ENCODE data around the gene CDC42EP2. TPM values are rescaled to one million over a fixed set of nuclear protein-coding genes. Genes with fewer than 3 reads are reported as not detected.

Gene CDC42EP2
- total and polyA plus RNA-seq, 2 of the 13 experiments (the other 11 are each of a cell fraction or from before 2014, with no cell fraction given): 2.3 to 7.1 TPM

GRCh38 chr11:65355776-65356393 is 41.2 kb downstream of the CDC42EP2 start:
- 95% methylated on average over 29 of the region's 35 CpGs for WGBS (ENCODE audit: low lambda C conversion rate)
- H4K20me1 ChIP-seq (ENCODE audit: insufficient read depth, low read length): no peaks in the 10 kb centered on the region
- peaks cover 9 to 14% of the 10 kb centered on the region in 2 experiments; a peak in 3 of 5 replicates for H3K36me3 ChIP-seq (replicated peaks in 1 of 2; ENCODE audit: control insufficient read depth in 1 of 2, insufficient read depth in 2 of 2, low read length in 2 of 2)
- FAIRE-seq: no peak
- ATAC-seq: no peak
- H3K79me2 ChIP-seq (ENCODE audit: insufficient read depth, low read length): no peaks in the 10 kb centered on the region
- H2AFZ ChIP-seq (ENCODE audit: low read length): no peak overlapping the region
- TF ChIP-seq AGO1 (IDR thresholded peaks at IDR 0.05; ENCODE audit: low read depth, low read length, poor library complexity, severe bottlenecking) (peak; percentile 14), ZSCAN31 (CRISPR knock-in tag; IDR thresholded peaks at IDR 0.05; ENCODE audit: low read depth) (no peak), NPAS2 (CRISPR knock-in tag; IDR thresholded peaks at IDR 0.05; ENCODE audit: borderline replicate concordance) (0 out of 2 replicates have a peak, but pooled peaks have one; percentile 28), ZBTB38 (CRISPR knock-in tag; IDR thresholded peaks at IDR 0.05) (0 out of 2 replicates have a peak, but pooled peaks have one; percentile 19), HOXA3 (CRISPR knock-in tag; IDR thresholded peaks at IDR 0.05) (0 out of 2 replicates have a peak, but pooled peaks have one; percentile 23)
- DNase-seq (ENCODE audit: low spot score): no peak
- ChIA-PET POLR2A (interaction anchor here (0.9 to 6.3 kb wide), 6 partner anchors 15 to 220 kb away, joined by 3 to 87 read pairs (median 28); partner anchors contain the start of genes DPF2, EHBP1L1 and MALAT1), CTCF (ENCODE audit: low intra/inter-chr PET ratio, low total read pairs) (no interaction called here)
- no peak overlapping the region for H3K27ac ChIP-seq (ENCODE audit: extremely low read length, insufficient read depth, low read length)
- no TSS peak for BruUV-seq (replicated peaks)
- intact Hi-C loops (cut with micrococcal nuclease; ENCODE audit: unreplicated experiment): no loop called here
- peak overlapping the region; percentile 83 for H3K4me2 ChIP-seq (ENCODE audit: low read depth, low read length)
- peaks cover 50% of the 10 kb centered on the region for H3K4me1 ChIP-seq (ENCODE audit: insufficient read depth, low read length)
- peak overlapping the region in 1 of 3 experiments; percentile 82; a peak in 1 of 6 replicates for H3K4me3 ChIP-seq (replicated peaks in 1 of 3; ENCODE audit: insufficient read depth in 1 of 3, low read depth in 2 of 3, low read length in 3 of 3)
- H3K27me3 ChIP-seq (ENCODE audit: control insufficient read depth in 1 of 2, insufficient read depth in 2 of 2, low read length in 2 of 2): no peaks in the 10 kb centered on the region
- no peaks in the 10 kb centered on the region for H3K9me3 ChIP-seq (ENCODE audit: low read length)
- in situ Hi-C loops (cut with HindIII; ENCODE audit: extremely low pct_ligation_motif_present, low pct_unique_long_range_greater_than_20kb): no loop called here
- no peak overlapping the region for H3K9ac ChIP-seq (ENCODE audit: insufficient read depth, low read depth, low read length)

DNA sequence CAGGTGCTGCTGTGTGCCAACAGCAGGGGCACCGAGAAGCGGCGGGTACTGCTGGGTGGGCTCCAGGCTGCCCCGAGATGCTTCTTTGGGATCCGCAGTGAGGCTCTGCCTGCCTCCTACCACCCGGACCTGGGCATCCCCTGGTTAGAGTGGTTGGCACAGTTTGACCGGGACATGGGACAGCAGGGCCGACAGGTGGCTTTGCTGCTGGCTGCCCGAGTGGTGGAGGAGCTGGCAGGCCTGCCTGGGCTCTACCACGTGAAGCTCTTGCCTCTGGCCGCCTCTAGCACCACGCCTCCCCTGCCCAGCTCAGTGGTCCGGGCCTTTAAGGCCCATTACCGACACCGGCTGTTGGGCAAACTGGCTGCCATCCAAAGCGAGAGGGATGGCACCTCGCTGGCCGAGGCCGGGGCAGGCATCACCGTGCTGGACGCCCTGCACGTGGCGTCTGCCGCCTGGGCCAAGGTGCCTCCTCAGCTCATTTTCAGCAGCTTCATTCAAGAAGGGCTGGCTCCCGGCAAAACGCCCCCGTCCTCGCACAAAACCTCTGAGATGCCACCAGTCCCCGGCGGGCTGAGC is 41.8 kb downstream of the CDC42EP2 start:
- ATAC-seq: no peak
- WGBS (ENCODE audit: low lambda C conversion rate): 97% methylated on average over 15 of the region's 30 CpGs
- Histone ChIP-seq H4K20me1 (ENCODE audit: insufficient read depth, low read length) (no peaks in the 10 kb centered on the region), H3K9me3 (ENCODE audit: low read length) (no peaks in the 10 kb centered on the region), H3K27me3 (ENCODE audit: control insufficient read depth in 1 of 2, insufficient read depth in 2 of 2, low read length in 2 of 2) (no peaks in the 10 kb centered on the region), H2AFZ (ENCODE audit: low read length) (no peak overlapping the region), H3K27ac (ENCODE audit: extremely low read length, insufficient read depth, low read length) (no peak overlapping the region), H3K36me3 (replicated peaks in 1 of 2; ENCODE audit: control insufficient read depth in 1 of 2, insufficient read depth in 2 of 2, low read length in 2 of 2) (peaks cover 8 to 12% of the 10 kb centered on the region in 2 experiments; a peak in 3 of 5 replicates), H3K79me2 (ENCODE audit: insufficient read depth, low read length) (no peaks in the 10 kb centered on the region), H3K4me2 (ENCODE audit: low read depth, low read length) (no peak overlapping the region), H3K9ac (ENCODE audit: insufficient read depth, low read depth, low read length) (no peak overlapping the region), H3K4me1 (ENCODE audit: insufficient read depth, low read length) (peaks cover 50% of the 10 kb centered on the region), H3K4me3 (replicated peaks in 1 of 3; ENCODE audit: insufficient read depth in 1 of 3, low read depth in 2 of 3, low read length in 3 of 3) (no peak overlapping the region)
- in situ Hi-C loops (cut with HindIII; ENCODE audit: extremely low pct_ligation_motif_present, low pct_unique_long_range_greater_than_20kb) (no loop called here), intact Hi-C loops (cut with micrococcal nuclease; ENCODE audit: unreplicated experiment) (no loop called here)
- CTCF ChIA-PET (ENCODE audit: low intra/inter-chr PET ratio, low total read pairs): no interaction called here
- DNase-seq (ENCODE audit: low spot score): no peak
- TF ChIP-seq MTA1 (CRISPR knock-in tag; IDR thresholded peaks at IDR 0.05; ENCODE audit: borderline replicate concordance): peak; percentile 22; the same call in 1 of the 2 replicates
- no peak for TF ChIP-seq ZMYM4 (CRISPR knock-in tag; IDR thresholded peaks at IDR 0.05)
- TF ChIP-seq HNRNPL (IDR thresholded peaks at IDR 0.05; ENCODE audit: low read depth, low read length): peak; percentile 50
- no peak for FAIRE-seq
- no TSS peak for BruUV-seq (replicated peaks)
- POLR2A ChIA-PET: interaction anchor here (0.9 to 6.3 kb wide), 8 partner anchors 14 to 219 kb away, joined by 3 to 87 read pairs (median 24); partner anchors contain the start of genes DPF2, EHBP1L1, MALAT1 and NEAT1
